OCI-M2 (cell line): ENCODE data around the gene EYA2.
"Not testable (repeated sequence)": the region's sequence is repeated elsewhere in the genome, so short reads cannot be mapped to it uniquely, and the experiment has no call there.

Experiments used
- DNase-seq: peaks from one replicate; lab custom pipeline; 2025; ENCODE audit not compliant: unreplicated experiment; lab: John Stamatoyannopoulos, UW

The EYA2 gene

GRCh38 chr20:47196091-47197081 is 301.7 kb downstream of the EYA2 start:
- DNase-seq: peak; percentile 31

GRCh38 chr20:47198254-47198671 is 303.6 kb downstream of the EYA2 start:
- no peak for DNase-seq

- DNase-seq: no peak
These were observed 304.4 kb downstream of the EYA2 start for GRCh38 chr20:47198996-47199552.

- no peak for DNase-seq
These were observed 306.6 kb downstream of the EYA2 start for GRCh38 chr20:47201074-47201730.

- no peak for DNase-seq
These were observed 308.4 kb downstream of the EYA2 start for GRCh38 chr20:47202733-47203667.

- no peak for DNase-seq
These were observed 309.6 kb downstream of the EYA2 start for GRCh38 chr20:47204008-47204849.

- not testable (repeated sequence) for DNase-seq
These were observed 310.1 kb downstream of the EYA2 start for GRCh38 chr20:47204850-47205122.

- DNase-seq: peak; percentile 69
These were observed 311.0 kb downstream of the EYA2 start for GRCh38 chr20:47205577-47206123.

- DNase-seq: not testable (repeated sequence)
These were observed 311.9 kb downstream of the EYA2 start for GRCh38 chr20:47206552-47206951.

GRCh38 chr20:47206962-47207641 is 312.5 kb downstream of the EYA2 start:
- no peak for DNase-seq

- no peak for DNase-seq
These were observed 314.0 kb downstream of the EYA2 start for GRCh38 chr20:47208534-47209174.

- no peak for DNase-seq
These were observed 315.3 kb downstream of the EYA2 start for GRCh38 chr20:47209982-47210381.

- DNase-seq: no peak
These were observed 315.8 kb downstream of the EYA2 start for GRCh38 chr20:47210470-47210869.

GRCh38 chr20:47211036-47211435 is 316.4 kb downstream of the EYA2 start:
- DNase-seq: no peak

GRCh38 chr20:47212606-47213207 is 318.1 kb downstream of the EYA2 start:
- no peak for DNase-seq

GRCh38 chr20:47213966-47214365 is 319.3 kb downstream of the EYA2 start:
- DNase-seq: no peak

- no peak for DNase-seq
These were observed 321.2 kb downstream of the EYA2 start for GRCh38 chr20:47215653-47216397.
